Activated gamma-delta T cell treated with Interleukin-2 at 50 U/mL for 16 hours (primary cell): ENCODE data around the gene PSMA2.
"Not testable (repeated sequence)": the region's sequence is repeated elsewhere in the genome, so short reads cannot be mapped to it uniquely, and the experiment has no call there.

Source experiments
- DNase-seq: peaks from one replicate; pipeline ENCODE4 v3.0.0-alpha.2; 2020

Gene PSMA2

DNA sequence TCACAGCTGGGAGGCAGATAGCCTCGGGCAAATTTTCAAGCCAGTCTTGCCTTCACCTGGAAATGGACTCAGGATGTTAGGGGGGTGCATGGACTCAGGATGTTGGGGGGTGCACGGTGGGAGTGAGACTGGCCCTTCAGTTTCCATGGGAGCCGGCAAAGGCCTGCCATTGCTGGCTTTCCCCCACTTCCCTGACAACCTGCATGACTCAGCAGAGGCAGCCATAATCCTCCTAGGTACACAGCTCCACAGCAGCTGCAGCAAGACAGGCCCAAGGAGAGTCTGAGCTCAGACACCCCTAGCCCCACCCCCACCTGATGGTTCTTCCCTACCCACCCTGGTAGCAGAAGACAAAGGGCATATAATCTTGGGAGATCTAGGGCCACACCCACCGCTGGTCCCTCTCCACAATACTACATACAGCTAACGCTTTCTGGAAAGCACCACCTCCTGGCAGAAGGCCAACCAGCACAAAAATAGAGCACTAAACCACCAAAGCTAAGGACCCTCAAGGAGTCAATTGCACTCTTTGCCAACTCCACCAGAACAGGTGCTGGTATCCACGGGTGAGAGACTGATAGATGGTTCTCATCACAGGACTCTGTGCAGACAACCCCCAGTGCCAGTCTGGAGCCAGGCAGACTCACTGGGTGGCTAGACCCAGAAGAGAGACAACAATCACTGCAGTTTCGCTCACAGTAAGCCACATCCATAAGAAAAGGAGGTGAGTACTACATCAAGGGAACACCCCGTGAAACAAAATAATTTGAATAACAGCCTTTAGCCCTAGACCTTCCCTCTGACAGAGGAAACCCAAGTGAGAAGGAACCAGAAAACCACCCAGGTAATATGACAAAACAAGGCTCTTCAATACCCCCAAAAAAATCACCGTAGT, 38.4 kb downstream of the PSMA2 start:
- no peak for DNase-seq

DNA sequence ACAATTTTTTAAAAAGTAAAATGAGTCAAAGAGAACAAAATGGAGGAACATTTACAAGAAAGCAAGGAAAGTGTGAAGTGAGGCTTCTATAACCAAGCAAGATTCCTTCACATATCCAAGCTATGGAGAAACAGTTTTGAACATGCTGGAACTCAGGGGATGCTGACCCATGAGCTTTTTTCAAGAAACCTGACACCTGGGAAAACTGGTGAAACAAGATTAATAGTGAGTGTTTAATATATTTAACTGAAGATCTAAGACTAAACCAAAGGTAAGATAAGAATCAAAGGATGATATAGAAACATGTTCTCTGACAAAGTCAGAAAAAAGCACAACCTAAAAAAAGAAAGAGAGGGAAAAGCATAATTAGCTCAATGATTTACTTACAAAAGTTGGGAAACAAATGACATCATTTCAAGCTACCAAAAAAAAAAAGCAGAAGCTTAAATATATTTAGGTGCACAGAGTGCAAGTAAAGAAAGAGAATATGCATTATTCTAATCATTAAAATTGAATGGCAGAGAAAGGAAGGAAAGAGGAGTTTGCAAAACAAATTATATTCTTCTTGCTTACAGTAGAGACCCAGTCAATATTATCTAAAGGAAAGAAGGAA, 45.0 kb downstream of the PSMA2 start:
- DNase-seq: no peak

DNA sequence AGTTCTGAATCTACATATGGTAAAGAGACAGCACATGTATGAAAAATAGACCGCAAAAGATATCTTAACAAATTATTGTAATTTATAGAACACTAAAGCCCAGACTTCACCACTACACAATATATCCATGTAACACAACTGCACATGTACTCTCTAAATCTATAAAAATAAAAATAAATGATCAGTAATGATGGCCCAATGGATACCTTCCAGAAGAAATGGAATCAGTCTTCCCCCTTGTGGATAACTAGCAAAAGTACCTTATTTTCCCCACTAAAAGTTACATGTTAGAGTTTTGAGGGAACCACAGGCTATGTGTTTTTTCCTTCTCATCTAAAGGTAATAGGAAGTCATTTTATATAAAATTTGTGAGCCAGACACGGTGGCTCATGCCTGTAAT, 45.8 kb downstream of the PSMA2 start:
- DNase-seq: no peak

- DNase-seq: not testable (repeated sequence)
These were observed 46.8 kb downstream of the PSMA2 start for GRCh38 chr7:42885183-42885582.

GRCh38 chr7:42883950-42884349, 48.0 kb downstream of the PSMA2 start:
- no peak for DNase-seq

- DNase-seq: no peak
These were observed 51.6 kb downstream of the PSMA2 start for GRCh38 chr7:42880392-42880791.

GRCh38 chr7:42878303-42878702, 53.7 kb downstream of the PSMA2 start:
- no peak for DNase-seq

DNA sequence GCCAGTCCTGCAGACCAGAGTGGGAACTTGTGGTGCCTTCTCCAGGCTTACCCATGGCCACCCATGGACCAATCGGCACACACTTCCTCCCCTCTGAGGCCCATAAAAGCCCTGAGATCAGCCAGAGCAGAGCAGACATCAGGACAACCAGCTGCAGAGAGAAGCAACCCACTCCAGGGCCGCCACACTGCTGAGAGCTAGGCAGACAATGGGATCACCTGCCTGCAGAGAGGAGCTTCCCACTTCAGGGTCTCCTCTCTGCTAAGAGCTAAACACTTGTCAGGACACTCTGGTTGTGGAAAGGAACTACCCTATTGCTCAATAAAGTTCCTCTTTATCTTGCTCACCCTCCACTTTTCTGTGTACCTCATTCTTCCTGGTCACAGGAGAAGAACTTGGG, 54.1 kb downstream of the PSMA2 start:
- DNase-seq: no peak

GRCh38 chr7:42876182-42877068, 55.5 kb downstream of the PSMA2 start:
- DNase-seq: peak; percentile 20

GRCh38 chr7:42869131-42870020, 62.6 kb downstream of the PSMA2 start:
- no peak for DNase-seq

GRCh38 chr7:42868480-42868879, 63.5 kb downstream of the PSMA2 start:
- DNase-seq: no peak
